GM06990 (cell line): Measurements from ENCODE around the gene GXYLT1.

Experiments used
- DNase-seq: peaks from one replicate; pipeline ENCODE4 v3.0.0-alpha.2; 2011; ENCODE audit not compliant: insufficient read length; ENCODE audit errors: extremely low read depth
- H3K27me3 ChIP-seq: replicated peaks from 2 replicates; pipeline ENCODE4 v1.6.0; 2011; ENCODE audit warnings: low read length; ENCODE audit not compliant: control insufficient read depth, insufficient read depth
- H3K36me3 ChIP-seq: 2 replicates; pipeline ENCODE4 v1.5.1; 2011; ENCODE audit warnings: low read length; ENCODE audit not compliant: control insufficient read depth, insufficient read depth
- H3K4me3 ChIP-seq: replicated peaks from 2 replicates; pipeline ENCODE4 v1.5.1; 2011; ENCODE audit warnings: low read depth, mild to moderate bottlenecking, control low read depth, low read length
- CTCF ChIP-seq: IDR thresholded peaks from 2 replicates; pipeline ENCODE4 v1.5.1; 2011; ENCODE audit warnings: low read length, control low read depth, mild to moderate bottlenecking, inconsistent platforms; ENCODE audit not compliant: insufficient read depth, poor library complexity, severe bottlenecking

The GXYLT1 gene

GRCh38 chr12:42186793-42187192, 42.1 kb upstream of the GXYLT1 start:
- TF ChIP-seq CTCF, result no peak
- H3K4me3 ChIP-seq, result no peak overlapping the region
- no peaks in the 10 kb centered on the region for H3K36me3 ChIP-seq
- DNase-seq, result no peak
- no peaks in the 10 kb centered on the region for H3K27me3 ChIP-seq

DNA sequence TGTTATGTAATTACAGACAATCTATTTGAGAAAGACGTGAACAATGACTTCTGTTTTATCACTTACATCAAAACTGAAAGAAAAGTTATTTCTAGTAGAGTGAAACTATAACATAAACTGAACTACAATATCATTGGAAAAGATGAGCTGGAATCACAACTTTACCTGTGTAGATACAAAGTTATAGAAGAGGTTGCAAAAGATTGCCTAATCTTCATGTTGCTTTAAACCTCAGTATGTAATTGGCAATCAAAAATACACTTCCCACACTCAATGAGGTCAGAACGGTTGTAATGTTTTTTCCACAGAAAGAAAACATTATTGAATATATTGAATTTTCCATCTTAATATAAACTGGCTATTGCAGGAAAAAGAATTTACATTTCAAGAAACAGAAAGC, 37.7 kb upstream of the GXYLT1 start:
- Histone ChIP-seq H3K36me3 (peaks cover 1% of the 10 kb centered on the region), H3K4me3 (no peak overlapping the region), H3K27me3 (no peaks in the 10 kb centered on the region)
- no peak for TF ChIP-seq CTCF
- DNase-seq, result no peak

GRCh38 chr12:42180990-42181596, 36.4 kb upstream of the GXYLT1 start:
- no peak for TF ChIP-seq CTCF
- Histone ChIP-seq H3K4me3 (no peak overlapping the region), H3K27me3 (no peaks in the 10 kb centered on the region), H3K36me3 (peaks cover 2% of the 10 kb centered on the region)
- DNase-seq, result no peak

GRCh38 chr12:42178101-42178500, 33.4 kb upstream of the GXYLT1 start:
- Histone ChIP-seq H3K4me3 (no peak overlapping the region), H3K36me3 (peaks cover 2% of the 10 kb centered on the region), H3K27me3 (no peaks in the 10 kb centered on the region)
- no peak for DNase-seq
- no peak for TF ChIP-seq CTCF

GRCh38 chr12:42174978-42175377, 30.3 kb upstream of the GXYLT1 start:
- Histone ChIP-seq H3K4me3 (no peak overlapping the region), H3K27me3 (no peaks in the 10 kb centered on the region), H3K36me3 (peaks cover 4% of the 10 kb centered on the region; the same call in 1 of the 2 replicates)
- no peak for TF ChIP-seq CTCF
- no peak for DNase-seq

GRCh38 chr12:42173961-42174521, 29.4 kb upstream of the GXYLT1 start:
- DNase-seq, result no peak
- Histone ChIP-seq H3K4me3 (no peak overlapping the region), H3K36me3 (peaks cover 4% of the 10 kb centered on the region; the same call in 1 of the 2 replicates), H3K27me3 (no peaks in the 10 kb centered on the region)
- TF ChIP-seq CTCF, result no peak
